Transverse colon (tissue), 3 donors: ENCODE data around the gene PTER.

ENCODE experiments used
- EP300 ChIP-seq: sonication (generic); formaldehyde crosslinking; IDR thresholded peaks from one replicate; pipeline ENCODE4 v1.6.1; 2017; ENCODE audit warnings: antibody characterized with exemption, low read depth
- POLR2A ChIP-seq: fragments of 450-650 bp; IDR thresholded peaks from one replicate; pipeline ENCODE4 v1.6.1; 2016; ENCODE audit warnings: antibody characterized with exemption, mild to moderate bottlenecking, moderate library complexity
- TF ChIP-seq, protein P1 (sequence below), 5 experiments: fragments of 200-600 bp in 3 of 5; fragments of 450-650 bp in 2 of 5; sonication (generic) in 3 of 5; IDR thresholded peaks; 1 replicate in 2 of 5; 2 replicates in 3 of 5; pipeline ENCODE4 v1.5.1; 2016 to 2017; ENCODE audit warnings: antibody characterized with exemption in 5 of 5, inconsistent platforms in 3 of 5, mild to moderate bottlenecking in 2 of 5, moderate library complexity in 1 of 5

GRCh38 chr10:16437540-16437894 lies 707 bp downstream of the PTER start:
- TF ChIP-seq, protein P1, sequence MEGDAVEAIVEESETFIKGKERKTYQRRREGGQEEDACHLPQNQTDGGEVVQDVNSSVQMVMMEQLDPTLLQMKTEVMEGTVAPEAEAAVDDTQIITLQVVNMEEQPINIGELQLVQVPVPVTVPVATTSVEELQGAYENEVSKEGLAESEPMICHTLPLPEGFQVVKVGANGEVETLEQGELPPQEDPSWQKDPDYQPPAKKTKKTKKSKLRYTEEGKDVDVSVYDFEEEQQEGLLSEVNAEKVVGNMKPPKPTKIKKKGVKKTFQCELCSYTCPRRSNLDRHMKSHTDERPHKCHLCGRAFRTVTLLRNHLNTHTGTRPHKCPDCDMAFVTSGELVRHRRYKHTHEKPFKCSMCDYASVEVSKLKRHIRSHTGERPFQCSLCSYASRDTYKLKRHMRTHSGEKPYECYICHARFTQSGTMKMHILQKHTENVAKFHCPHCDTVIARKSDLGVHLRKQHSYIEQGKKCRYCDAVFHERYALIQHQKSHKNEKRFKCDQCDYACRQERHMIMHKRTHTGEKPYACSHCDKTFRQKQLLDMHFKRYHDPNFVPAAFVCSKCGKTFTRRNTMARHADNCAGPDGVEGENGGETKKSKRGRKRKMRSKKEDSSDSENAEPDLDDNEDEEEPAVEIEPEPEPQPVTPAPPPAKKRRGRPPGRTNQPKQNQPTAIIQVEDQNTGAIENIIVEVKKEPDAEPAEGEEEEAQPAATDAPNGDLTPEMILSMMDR (IDR thresholded peaks at IDR 0.05): no peak
- TF ChIP-seq POLR2A (no peak), EP300 (no peak)
